NCI-H2227 (cell line): Measurements from ENCODE around the gene CHST11.
A peak's percentile ranks its signal among the peaks of the same experiment; 100 is the strongest.
"Not testable (repeated sequence)": the region's sequence is repeated elsewhere in the genome, so short reads cannot be mapped to it uniquely, and the experiment has no call there.

Source experiments
- DNase-seq: peaks from one replicate; lab custom pipeline; 2025; ENCODE audit not compliant: unreplicated experiment; lab: John Stamatoyannopoulos, UW

The CHST11 gene

DNA sequence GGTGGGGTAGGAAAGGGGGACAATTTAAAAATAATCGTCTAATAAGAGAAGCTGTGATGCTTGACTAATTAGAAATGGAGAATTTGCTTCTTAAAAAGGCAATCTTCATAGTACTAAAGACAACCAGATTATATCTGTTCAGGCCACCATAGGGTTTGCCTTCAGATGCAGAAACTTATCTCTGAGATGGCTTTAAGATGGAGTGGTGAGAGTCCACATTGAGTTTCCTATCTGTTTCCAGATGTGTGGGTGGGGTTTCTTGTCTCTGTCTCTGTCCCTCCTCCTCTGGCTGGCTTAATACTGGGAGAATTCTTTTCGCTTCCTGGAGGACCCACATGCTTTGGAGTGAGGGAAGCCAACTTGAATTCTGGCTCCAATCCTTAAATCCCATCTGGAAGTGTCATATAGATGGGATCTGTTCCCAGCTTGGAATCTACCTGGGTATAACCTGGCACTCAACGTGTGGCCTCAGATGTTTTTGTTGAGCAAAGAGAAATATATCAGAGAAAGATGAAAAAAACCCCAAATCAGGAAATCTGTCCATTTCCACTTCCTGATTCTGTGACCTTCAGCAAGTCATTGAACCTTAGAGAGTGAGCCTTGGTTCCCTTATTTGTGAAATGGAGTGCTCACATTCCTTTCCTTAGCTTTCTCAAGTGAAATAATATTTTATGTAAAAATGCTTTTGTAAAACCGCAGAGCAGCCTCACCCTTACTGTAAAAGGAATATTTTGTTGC, 66.4 kb downstream of the CHST11 start:
- no peak for DNase-seq

GRCh38 chr12:104524034-104524832, 67.5 kb downstream of the CHST11 start:
- peak; percentile 12 for DNase-seq

- DNase-seq, result peak; percentile 11
Measured at GRCh38 chr12:104526320-104526719, 69.6 kb downstream of the CHST11 start.

DNA sequence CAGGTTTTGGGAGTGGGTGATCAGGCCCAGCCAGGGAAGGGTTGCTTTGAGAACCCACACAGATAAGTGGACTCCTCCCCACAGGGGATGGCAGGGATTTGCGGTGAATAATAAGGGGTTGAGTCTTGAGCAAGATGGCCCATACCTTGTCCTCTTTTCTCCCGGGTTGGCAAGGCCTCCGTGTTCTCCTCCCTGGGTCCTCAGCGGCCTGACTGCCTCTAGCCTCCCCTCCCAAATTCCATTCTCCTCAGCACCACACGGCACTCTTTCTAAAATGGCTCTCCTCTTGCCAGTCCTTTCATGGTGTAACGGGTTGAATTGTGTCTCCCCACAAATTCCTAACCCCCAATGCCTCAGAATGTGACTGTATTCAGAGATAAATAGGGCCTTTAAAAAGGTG, 70.0 kb downstream of the CHST11 start:
- DNase-seq, result no peak

DNA sequence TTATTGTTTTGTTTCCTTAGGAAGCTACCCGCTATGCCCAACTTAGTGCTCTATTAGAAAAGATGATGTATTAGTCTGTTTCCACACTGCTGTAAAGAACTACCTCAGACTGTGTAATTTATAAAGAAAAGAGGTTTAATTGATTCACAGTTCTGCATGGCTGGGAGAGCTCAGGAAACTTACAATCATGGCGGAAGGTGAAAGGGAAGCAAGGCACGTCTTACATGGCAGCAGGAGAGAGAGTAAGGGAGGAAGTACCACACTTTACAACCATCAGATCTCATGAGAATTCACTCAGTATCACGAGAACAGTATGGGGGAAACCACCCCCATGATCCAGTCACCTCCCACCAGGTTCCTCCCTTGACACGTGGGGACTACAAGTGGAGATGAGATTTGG, 70.9 kb downstream of the CHST11 start:
- not testable (repeated sequence) for DNase-seq

GRCh38 chr12:104529130-104529874, 72.6 kb downstream of the CHST11 start:
- no peak for DNase-seq

DNA sequence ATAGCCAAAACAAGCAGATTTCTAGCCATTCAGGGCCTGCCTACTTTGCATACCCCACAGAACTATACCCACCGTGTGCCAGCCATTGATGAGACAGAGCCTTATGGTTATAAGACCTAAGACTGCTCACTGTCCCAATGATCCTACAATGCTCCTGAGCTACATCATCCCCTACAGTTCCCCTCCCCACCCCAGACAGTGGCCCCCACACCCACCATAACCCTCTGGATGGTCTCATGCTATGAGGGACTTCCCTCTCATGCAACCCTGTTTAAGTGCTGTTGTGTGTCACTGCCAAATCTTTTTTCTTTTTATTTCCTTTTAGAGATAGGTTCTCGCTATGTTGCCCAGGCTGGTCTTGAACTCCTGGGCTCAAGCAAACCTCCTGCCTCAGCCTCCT, 75.9 kb downstream of the CHST11 start:
- DNase-seq, result no peak

- no peak for DNase-seq
Measured at GRCh38 chr12:104533134-104533533, 76.4 kb downstream of the CHST11 start.

DNA sequence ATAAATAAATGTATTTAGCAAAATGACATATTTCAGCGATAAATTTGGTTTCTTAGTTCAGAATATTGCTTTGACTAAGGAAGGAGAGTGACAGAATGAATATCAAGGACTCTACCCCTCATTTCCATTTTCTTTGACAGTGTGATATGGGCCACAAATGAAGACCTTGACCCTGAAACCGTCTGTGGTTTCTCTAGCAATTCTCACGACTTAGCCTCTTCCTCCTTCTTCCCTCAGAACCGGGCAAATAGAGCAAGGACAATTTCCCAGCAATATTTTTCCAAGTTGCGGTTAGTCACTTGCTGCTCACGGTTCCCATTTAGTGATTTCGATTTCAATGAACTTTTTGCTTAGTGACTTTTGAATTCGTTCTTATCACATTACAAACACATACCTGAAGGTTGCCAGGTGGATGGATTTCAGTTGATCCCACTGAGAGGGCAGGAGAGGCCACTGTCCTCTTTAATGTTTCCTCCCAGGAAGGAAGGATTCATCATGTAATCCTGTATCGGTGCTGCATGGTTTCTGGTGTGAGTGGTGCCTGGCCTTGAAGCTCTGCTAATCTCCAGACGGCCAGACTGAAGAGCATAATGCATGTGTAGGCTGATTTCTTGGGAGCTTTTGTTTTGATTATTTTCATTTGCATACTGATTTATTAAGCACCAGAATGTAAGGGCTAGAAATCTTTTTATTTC, 77.6 kb downstream of the CHST11 start:
- no peak for DNase-seq

GRCh38 chr12:104534857-104535248, 78.1 kb downstream of the CHST11 start:
- DNase-seq, result no peak

GRCh38 chr12:104535369-104535768, 78.6 kb downstream of the CHST11 start:
- no peak for DNase-seq

DNA sequence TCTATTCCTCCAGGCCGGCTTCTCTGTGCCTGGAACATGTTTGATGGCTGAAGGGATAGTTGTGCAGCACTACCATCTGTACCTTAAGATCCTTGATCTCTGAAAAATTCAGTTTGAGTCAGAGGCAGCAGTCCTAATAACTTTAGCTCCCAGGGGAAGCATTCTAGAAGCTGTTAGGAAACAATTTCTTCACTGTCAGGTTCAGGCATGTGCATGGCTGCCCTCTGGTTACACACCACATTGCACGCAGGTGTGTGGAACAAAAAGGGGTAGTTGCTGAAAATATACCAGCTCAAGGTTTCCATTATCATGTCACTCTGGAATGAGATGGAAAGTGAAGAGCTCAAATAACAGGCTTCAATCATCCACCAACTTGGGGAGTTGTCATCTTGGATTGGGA, 80.1 kb downstream of the CHST11 start:
- no peak for DNase-seq

GRCh38 chr12:104538056-104538455, 81.3 kb downstream of the CHST11 start:
- no peak for DNase-seq

- no peak for DNase-seq
Measured at GRCh38 chr12:104538891-104539462, 82.2 kb downstream of the CHST11 start.

DNA sequence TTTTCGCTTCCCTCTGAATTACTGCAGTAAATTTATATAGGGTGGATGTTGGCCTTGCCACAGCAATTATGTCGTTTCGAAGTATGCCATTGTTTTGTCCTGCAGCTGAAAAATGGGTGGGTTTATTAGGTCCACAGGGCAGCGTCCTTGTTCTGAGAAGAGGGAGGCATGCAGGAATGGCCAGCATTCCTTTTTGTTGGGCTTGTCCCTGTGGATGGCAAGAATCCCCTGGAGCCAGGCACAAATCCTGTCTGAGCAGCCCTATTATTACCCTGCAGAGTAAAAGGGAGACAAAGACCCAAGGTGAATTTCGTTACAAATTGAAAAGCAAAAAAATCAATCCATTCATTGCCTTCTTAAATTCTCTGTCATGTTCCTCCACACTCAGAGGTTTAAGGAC, 88.1 kb downstream of the CHST11 start:
- DNase-seq, result peak; percentile 43

GRCh38 chr12:104546575-104546974, 89.8 kb downstream of the CHST11 start:
- DNase-seq, result no peak

- DNase-seq, result peak; percentile 67
Measured at GRCh38 chr12:104547235-104547634, 90.5 kb downstream of the CHST11 start.

DNA sequence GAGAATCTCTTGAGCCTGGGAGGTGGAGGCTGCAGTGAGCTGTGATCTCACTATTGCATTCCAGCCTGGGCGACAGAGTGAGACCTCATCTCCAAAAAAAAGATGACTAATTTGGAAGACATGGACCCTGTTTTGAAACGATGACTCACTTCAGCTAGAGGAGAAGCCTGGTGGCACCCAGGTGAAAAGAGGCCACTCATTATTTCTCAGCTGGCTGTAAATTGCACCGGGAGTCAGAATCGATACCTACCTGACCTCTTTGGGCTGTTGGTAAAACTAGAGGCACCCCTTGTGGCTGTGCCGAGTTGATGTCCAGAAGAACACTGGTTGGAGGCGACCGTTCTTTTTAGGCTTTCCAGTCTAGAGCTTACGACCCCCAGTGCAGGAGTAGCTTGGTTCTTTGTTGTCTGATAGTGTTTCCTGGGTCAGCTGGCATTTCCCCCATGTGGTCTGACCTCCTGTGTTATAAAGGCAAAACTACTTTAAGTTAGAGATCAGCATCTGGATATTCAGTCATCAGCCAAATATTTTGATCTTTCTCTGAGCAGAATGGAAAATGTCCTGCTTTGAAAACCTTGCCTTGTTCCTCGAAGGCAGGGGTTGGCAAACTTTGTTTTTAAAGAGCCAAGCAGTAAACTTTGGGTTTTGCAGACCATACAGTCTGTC, 93.2 kb downstream of the CHST11 start:
- DNase-seq, result no peak

DNA sequence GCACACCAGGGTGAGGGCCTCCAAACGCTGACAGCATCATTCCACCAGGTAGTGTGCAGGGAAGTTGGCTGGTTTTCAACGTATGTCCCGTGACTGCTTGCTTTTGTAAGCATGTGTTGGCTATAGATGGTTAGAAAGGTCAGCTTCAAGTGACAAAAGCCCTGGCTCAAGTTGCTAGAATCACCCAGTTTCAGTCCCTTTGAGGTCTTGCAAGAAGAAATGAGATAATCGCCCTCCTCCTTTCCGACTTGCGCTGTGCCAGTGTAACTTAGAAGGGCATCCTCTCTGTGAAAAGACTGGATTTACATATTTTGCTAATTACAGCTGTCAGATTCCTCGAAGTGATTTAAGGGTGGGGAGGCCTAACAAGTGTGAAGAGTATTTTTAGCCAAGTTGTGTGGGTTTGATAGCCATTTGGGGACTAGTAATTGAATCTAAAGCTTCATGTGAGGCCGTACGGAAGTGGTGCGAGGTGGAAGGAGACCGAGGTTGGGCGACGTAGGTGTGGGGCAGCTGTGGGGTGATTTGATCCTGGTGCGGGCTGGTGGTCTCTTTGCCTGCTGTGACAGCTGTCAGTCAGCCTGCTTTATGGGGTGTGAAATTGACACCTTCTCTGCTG, 94.7 kb downstream of the CHST11 start:
- no peak for DNase-seq

DNA sequence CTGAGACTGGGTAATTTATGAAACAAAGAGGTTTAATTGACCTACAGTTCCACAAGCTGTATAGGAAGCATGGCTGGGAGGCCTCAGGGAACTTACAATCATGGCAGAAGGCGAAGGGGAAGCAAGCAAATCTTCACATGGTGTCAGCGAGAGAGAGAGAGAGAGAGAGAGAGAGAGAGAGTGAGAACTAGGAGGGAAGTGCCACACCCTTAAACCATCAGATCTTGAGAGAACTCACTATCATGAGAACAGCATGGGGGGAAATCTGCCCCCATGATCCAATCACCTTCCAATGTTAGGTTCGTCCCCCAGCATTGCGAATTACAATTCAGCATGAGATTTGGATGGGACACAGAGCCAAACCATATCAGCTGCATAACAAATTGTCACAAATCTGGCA, 96.7 kb downstream of the CHST11 start:
- DNase-seq, result no peak
